ENCODE results near the gene FAF1.

The FAF1 gene

GRCh38 chr1:50644447-50645105 lies 315.5 kb downstream of the FAF1 start:
- Histone ChIP-seq H3K4me3 (ENCODE audit: low read length) (no peak overlapping the region; the same call in 1 of the 2 replicates), H3K27ac (ENCODE audit: low read length) (no peak overlapping the region), H3K9ac (ENCODE audit: low read depth, low read length) (no peak overlapping the region), H3K27me3 (ENCODE audit: insufficient read depth, low read length) (no peaks in the 10 kb centered on the region), H3K4me1 (ENCODE audit: insufficient read depth, low read length) (peaks cover 13% of the 10 kb centered on the region), H3K36me3 (ENCODE audit: insufficient read depth, low read depth, low read length) (no peaks in the 10 kb centered on the region), H3K9me3 (ENCODE audit: insufficient read depth, low read depth, low read length) (no peaks in the 10 kb centered on the region)

DNA sequence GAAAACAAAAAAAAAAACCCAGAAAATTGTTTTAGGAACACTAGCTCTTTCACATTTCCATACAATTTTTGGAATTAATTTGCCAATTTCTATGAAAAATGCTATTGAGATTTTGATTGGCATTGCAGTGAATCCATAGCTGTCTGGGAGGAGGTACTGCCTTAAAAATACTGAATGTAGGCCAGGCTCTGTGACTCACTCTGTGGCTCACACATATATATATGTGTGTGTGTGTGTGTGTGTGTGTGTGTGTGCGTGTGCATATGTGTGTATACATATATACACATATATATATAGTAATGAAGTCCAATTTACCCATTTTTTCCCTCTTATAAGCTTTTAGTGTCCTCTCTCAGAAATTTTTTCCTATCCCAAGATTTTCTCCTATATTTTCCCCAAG lies 322.6 kb downstream of the FAF1 start:
- no peaks in the 10 kb centered on the region for H3K4me1 ChIP-seq (ENCODE audit: insufficient read depth, low read length)
- H3K4me3 ChIP-seq (ENCODE audit: low read length), result no peak overlapping the region
- no peak overlapping the region for H3K27ac ChIP-seq (ENCODE audit: low read length)
- no peak overlapping the region for H3K9ac ChIP-seq (ENCODE audit: low read depth, low read length)
- H3K9me3 ChIP-seq (ENCODE audit: insufficient read depth, low read depth, low read length), result no peaks in the 10 kb centered on the region
- no peaks in the 10 kb centered on the region for H3K27me3 ChIP-seq (ENCODE audit: insufficient read depth, low read length)
- no peaks in the 10 kb centered on the region for H3K36me3 ChIP-seq (ENCODE audit: insufficient read depth, low read depth, low read length)

- no peaks in the 10 kb centered on the region for H3K4me1 ChIP-seq (ENCODE audit: insufficient read depth, low read length)
- no peak overlapping the region for H3K9ac ChIP-seq (ENCODE audit: low read depth, low read length)
- H3K36me3 ChIP-seq (ENCODE audit: insufficient read depth, low read depth, low read length), result no peaks in the 10 kb centered on the region
- H3K27me3 ChIP-seq (ENCODE audit: insufficient read depth, low read length), result no peaks in the 10 kb centered on the region
- no peak overlapping the region for H3K4me3 ChIP-seq (ENCODE audit: low read length)
- H3K27ac ChIP-seq (ENCODE audit: low read length), result no peak overlapping the region
- H3K9me3 ChIP-seq (ENCODE audit: insufficient read depth, low read depth, low read length), result no peaks in the 10 kb centered on the region
These were observed 325.8 kb downstream of the FAF1 start for GRCh38 chr1:50634251-50634650.

GRCh38 chr1:50633465-50633864 lies 326.6 kb downstream of the FAF1 start:
- no peak overlapping the region for H3K4me3 ChIP-seq (ENCODE audit: low read length)
- no peaks in the 10 kb centered on the region for H3K27me3 ChIP-seq (ENCODE audit: insufficient read depth, low read length)
- H3K9me3 ChIP-seq (ENCODE audit: insufficient read depth, low read depth, low read length), result no peaks in the 10 kb centered on the region
- H3K27ac ChIP-seq (ENCODE audit: low read length), result no peak overlapping the region
- no peaks in the 10 kb centered on the region for H3K36me3 ChIP-seq (ENCODE audit: insufficient read depth, low read depth, low read length)
- H3K9ac ChIP-seq (ENCODE audit: low read depth, low read length), result no peak overlapping the region
- H3K4me1 ChIP-seq (ENCODE audit: insufficient read depth, low read length), result no peaks in the 10 kb centered on the region

DNA sequence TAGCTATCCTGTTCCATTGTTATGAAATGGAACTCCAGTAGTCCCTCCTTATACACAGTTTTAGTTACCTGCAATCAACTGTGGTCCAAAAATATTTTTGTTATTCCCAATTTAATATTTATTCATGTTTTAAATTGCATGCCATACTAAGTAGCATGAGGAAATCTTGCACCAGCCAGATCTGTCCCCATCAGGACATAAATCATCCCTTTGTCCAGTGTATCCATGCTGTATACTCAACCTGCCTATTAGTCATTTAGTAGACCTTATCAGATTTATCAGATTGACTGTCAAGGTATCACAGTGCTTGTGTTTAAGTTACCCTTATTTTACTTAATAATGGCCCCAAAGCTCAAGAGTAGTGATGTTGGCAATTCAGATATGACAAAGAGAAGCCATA lies 328.9 kb downstream of the FAF1 start:
- no peak overlapping the region for H3K9ac ChIP-seq (ENCODE audit: low read depth, low read length)
- no peak overlapping the region for H3K27ac ChIP-seq (ENCODE audit: low read length)
- H3K4me1 ChIP-seq (ENCODE audit: insufficient read depth, low read length), result no peaks in the 10 kb centered on the region
- no peaks in the 10 kb centered on the region for H3K27me3 ChIP-seq (ENCODE audit: insufficient read depth, low read length)
- H3K36me3 ChIP-seq (ENCODE audit: insufficient read depth, low read depth, low read length), result no peaks in the 10 kb centered on the region
- no peaks in the 10 kb centered on the region for H3K9me3 ChIP-seq (ENCODE audit: insufficient read depth, low read depth, low read length)
- H3K4me3 ChIP-seq (ENCODE audit: low read length), result no peak overlapping the region

GRCh38 chr1:50622259-50622658 lies 337.8 kb downstream of the FAF1 start:
- H3K36me3 ChIP-seq (ENCODE audit: insufficient read depth, low read depth, low read length), result no peaks in the 10 kb centered on the region
- H3K9ac ChIP-seq (ENCODE audit: low read depth, low read length), result no peak overlapping the region
- no peak overlapping the region for H3K4me3 ChIP-seq (ENCODE audit: low read length)
- no peaks in the 10 kb centered on the region for H3K9me3 ChIP-seq (ENCODE audit: insufficient read depth, low read depth, low read length)
- H3K27ac ChIP-seq (ENCODE audit: low read length), result no peak overlapping the region
- H3K4me1 ChIP-seq (ENCODE audit: insufficient read depth, low read length), result no peaks in the 10 kb centered on the region; the same call in 1 of the 2 replicates
- no peaks in the 10 kb centered on the region for H3K27me3 ChIP-seq (ENCODE audit: insufficient read depth, low read length)

GRCh38 chr1:50620680-50621329 lies 339.3 kb downstream of the FAF1 start:
- H3K27me3 ChIP-seq (ENCODE audit: insufficient read depth, low read length), result no peaks in the 10 kb centered on the region
- H3K9me3 ChIP-seq (ENCODE audit: insufficient read depth, low read depth, low read length), result no peaks in the 10 kb centered on the region
- no peak overlapping the region for H3K27ac ChIP-seq (ENCODE audit: low read length)
- no peak overlapping the region for H3K9ac ChIP-seq (ENCODE audit: low read depth, low read length)
- H3K4me1 ChIP-seq (ENCODE audit: insufficient read depth, low read length), result no peaks in the 10 kb centered on the region; the same call in 1 of the 2 replicates
- H3K36me3 ChIP-seq (ENCODE audit: insufficient read depth, low read depth, low read length), result no peaks in the 10 kb centered on the region
- no peak overlapping the region for H3K4me3 ChIP-seq (ENCODE audit: low read length)

- no peak overlapping the region for H3K27ac ChIP-seq (ENCODE audit: low read length)
- H3K9me3 ChIP-seq (ENCODE audit: insufficient read depth, low read depth, low read length), result peaks cover 5% of the 10 kb centered on the region; the same call in 1 of the 2 replicates
- H3K36me3 ChIP-seq (ENCODE audit: insufficient read depth, low read depth, low read length), result no peaks in the 10 kb centered on the region
- H3K27me3 ChIP-seq (ENCODE audit: insufficient read depth, low read length), result no peaks in the 10 kb centered on the region
- H3K4me1 ChIP-seq (ENCODE audit: insufficient read depth, low read length), result peaks cover 7% of the 10 kb centered on the region; the same call in 1 of the 2 replicates
- H3K9ac ChIP-seq (ENCODE audit: low read depth, low read length), result no peak overlapping the region
- no peak overlapping the region for H3K4me3 ChIP-seq (ENCODE audit: low read length)
These were observed 344.9 kb downstream of the FAF1 start for GRCh38 chr1:50615036-50615750.

GRCh38 chr1:50611675-50612074 lies 348.4 kb downstream of the FAF1 start:
- H3K4me3 ChIP-seq (ENCODE audit: low read length), result no peak overlapping the region
- peaks cover 7% of the 10 kb centered on the region; the same call in 1 of the 2 replicates for H3K4me1 ChIP-seq (ENCODE audit: insufficient read depth, low read length)
- no peaks in the 10 kb centered on the region for H3K27me3 ChIP-seq (ENCODE audit: insufficient read depth, low read length)
- H3K27ac ChIP-seq (ENCODE audit: low read length), result no peak overlapping the region
- H3K9ac ChIP-seq (ENCODE audit: low read depth, low read length), result no peak overlapping the region
- no peaks in the 10 kb centered on the region for H3K36me3 ChIP-seq (ENCODE audit: insufficient read depth, low read depth, low read length)
- H3K9me3 ChIP-seq (ENCODE audit: insufficient read depth, low read depth, low read length), result peaks cover 5% of the 10 kb centered on the region; the same call in 1 of the 2 replicates

DNA sequence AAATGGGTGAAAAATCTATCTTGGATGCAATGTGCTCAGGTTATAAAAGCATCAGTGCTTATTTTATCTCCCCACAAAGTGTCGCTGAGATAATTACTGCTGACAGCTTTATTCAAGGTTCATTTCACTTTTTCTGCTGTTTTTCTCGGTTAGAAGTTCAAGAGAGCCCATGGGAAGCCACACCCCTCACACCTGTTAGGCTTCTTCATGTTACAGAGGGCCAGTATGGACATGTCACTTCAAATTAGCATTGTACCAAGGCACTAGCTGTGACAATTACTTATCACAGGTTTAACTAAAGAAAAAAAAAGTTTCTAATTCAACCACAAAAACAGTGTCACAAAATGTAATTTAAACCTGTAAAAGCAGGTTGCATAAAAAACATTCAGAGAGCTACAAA lies 349.5 kb downstream of the FAF1 start:
- H3K36me3 ChIP-seq (ENCODE audit: insufficient read depth, low read depth, low read length), result no peaks in the 10 kb centered on the region
- peaks cover 5% of the 10 kb centered on the region; the same call in 1 of the 2 replicates for H3K9me3 ChIP-seq (ENCODE audit: insufficient read depth, low read depth, low read length)
- H3K4me1 ChIP-seq (ENCODE audit: insufficient read depth, low read length), result peaks cover 7% of the 10 kb centered on the region; the same call in 1 of the 2 replicates
- no peaks in the 10 kb centered on the region for H3K27me3 ChIP-seq (ENCODE audit: insufficient read depth, low read length)
- H3K27ac ChIP-seq (ENCODE audit: low read length), result no peak overlapping the region
- no peak overlapping the region for H3K9ac ChIP-seq (ENCODE audit: low read depth, low read length)
- H3K4me3 ChIP-seq (ENCODE audit: low read length), result no peak overlapping the region

DNA sequence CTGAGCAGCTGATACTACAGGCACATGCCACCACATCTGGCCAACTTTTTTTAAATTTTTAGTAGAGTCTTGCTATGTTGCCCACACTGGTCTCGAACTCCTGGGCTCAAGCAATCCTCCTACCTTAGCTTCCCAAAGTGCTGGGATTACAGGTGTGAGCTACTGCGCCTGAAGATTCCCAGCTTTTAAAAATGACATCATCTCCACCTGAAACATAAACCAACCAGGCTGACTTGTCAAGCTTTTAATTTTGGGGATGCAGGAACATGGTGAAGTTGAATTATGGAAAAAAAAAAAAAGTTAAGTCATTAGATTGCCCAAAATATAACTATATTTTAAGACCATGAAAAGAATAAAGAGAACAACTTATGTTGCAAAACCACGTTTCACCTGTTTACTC lies 350.6 kb downstream of the FAF1 start:
- no peaks in the 10 kb centered on the region for H3K9me3 ChIP-seq (ENCODE audit: insufficient read depth, low read depth, low read length)
- no peaks in the 10 kb centered on the region for H3K27me3 ChIP-seq (ENCODE audit: insufficient read depth, low read length)
- no peak overlapping the region for H3K9ac ChIP-seq (ENCODE audit: low read depth, low read length)
- H3K27ac ChIP-seq (ENCODE audit: low read length), result no peak overlapping the region
- no peaks in the 10 kb centered on the region for H3K36me3 ChIP-seq (ENCODE audit: insufficient read depth, low read depth, low read length)
- H3K4me1 ChIP-seq (ENCODE audit: insufficient read depth, low read length), result peaks cover 7% of the 10 kb centered on the region; the same call in 1 of the 2 replicates
- no peak overlapping the region for H3K4me3 ChIP-seq (ENCODE audit: low read length)

Data from iPS-20b (cell line).